ENCODE results near the gene ADAMTSL5. TPM values are rescaled to one million over a fixed set of nuclear protein-coding genes. Genes with fewer than 3 reads are reported as not detected.

The ADAMTSL5 gene
- total and polyA plus RNA-seq, 2 of the 8 experiments (the other 6 are each of a cell fraction or from before 2014, with no cell fraction given), result 0.82 to 0.99 TPM

DNA sequence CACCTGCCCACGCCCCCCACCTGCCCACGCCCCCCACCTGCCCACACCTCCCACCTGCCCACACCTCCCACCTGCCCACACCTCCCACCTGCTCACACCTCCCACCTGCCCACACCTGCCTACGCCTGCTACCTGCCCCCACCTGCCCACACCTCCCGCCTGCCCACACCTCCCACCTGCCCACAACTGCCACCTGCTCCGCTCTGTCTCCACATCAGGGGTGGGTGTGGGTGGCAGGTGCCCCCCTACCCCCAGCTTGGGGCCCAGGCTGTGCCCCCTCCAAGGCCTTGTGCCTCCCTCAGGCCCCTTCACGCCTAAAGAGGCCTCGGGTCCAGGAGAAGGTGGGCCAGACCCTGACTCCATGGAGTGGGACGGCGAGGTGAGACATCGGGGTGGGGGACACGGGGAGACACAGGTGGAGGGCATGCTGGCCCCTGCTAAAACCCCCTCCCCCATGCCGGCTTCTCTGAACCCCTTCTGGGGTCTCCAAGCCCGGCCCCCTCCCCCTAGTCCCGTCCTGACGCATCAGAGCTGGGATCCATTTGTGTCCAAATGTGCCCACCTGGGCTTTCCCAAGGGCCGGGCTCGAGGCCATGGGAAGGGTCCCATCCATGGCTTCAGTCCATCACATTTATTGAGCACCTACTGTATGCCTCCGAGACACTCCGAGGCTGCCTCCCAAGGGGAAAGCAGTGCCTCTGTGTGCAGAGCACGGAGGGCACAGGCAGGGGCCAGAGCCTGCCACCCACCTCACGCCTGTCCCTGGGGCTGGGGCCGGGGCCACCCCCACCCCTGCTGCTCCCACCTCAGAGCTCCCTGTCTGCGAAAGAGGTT, 16.0 kb upstream of the ADAMTSL5 start (continued):
- no peak for TF ChIP-seq SAP30 (IDR thresholded peaks at IDR 0.05; ENCODE audit: insufficient read depth, insufficient replicate concordance, low read length)
- no peak for TF ChIP-seq KDM4A (IDR thresholded peaks at IDR 0.05; ENCODE audit: low read depth, low read length, severe bottlenecking)
- no peak for TF ChIP-seq CEBPB (IDR thresholded peaks at IDR 0.05; ENCODE audit: low read depth, low read length)
- TF ChIP-seq YY1 (IDR thresholded peaks at IDR 0.05; ENCODE audit: low read depth, low read length), result no peak
- TF ChIP-seq GABPA (IDR thresholded peaks at IDR 0.05; ENCODE audit: borderline replicate concordance, insufficient read depth, low read length), result no peak
- TF ChIP-seq SP1 (IDR thresholded peaks at IDR 0.05; ENCODE audit: low read depth, low read length), result no peak
- TF ChIP-seq BACH1 (IDR thresholded peaks at IDR 0.05; ENCODE audit: low read length), result no peak
- no peak for TF ChIP-seq ZNF274 (IDR thresholded peaks at IDR 0.05; ENCODE audit: borderline replicate concordance, extremely low read depth, low read length)
